HG03457 (cell line): Measurements from ENCODE around the gene KCNG2.

ENCODE experiments used
- ATAC-seq: cut with Tn5 transposase; IDR thresholded peaks from one replicate; pipeline ENCODE4 v1.9.1; 2021; ENCODE audit warnings: moderate number of reproducible peaks; ENCODE audit not compliant: unreplicated experiment

KCNG2 gene

DNA sequence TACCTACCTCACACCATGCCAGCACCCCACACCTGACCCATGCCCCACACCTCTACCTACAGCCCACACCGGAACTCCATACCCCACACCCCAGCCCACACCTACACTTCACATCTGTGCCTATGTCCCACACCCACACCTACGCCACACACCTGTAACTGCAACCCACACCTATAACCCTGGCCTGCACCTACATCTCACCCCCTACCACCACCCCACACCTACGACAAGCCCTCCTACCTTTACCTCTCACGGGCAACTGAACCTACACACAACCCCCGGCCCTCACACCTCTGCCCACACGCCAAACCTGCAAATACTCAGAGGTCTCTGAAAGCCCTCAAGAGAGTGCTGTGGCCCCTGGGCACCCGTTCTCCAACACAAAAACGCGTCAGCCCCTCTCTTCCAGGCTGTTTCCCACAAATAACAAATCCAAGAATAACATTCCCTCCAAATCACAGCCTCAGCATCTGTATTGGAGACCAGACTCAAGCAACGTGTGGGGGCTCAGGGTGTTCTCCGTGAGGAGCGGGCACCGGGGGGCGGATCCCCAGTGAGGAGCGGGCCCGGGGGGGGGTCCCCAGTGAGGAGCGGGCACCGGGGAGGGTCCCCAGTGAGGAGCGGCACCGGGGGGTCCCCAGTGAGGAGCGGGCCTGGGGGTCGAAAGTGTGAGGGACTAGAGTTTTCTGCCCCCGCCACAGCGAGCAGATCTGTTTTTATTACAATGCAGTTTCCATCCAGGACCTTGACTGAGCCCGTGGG, 120.3 kb downstream of the KCNG2 start:
- no peak for ATAC-seq

DNA sequence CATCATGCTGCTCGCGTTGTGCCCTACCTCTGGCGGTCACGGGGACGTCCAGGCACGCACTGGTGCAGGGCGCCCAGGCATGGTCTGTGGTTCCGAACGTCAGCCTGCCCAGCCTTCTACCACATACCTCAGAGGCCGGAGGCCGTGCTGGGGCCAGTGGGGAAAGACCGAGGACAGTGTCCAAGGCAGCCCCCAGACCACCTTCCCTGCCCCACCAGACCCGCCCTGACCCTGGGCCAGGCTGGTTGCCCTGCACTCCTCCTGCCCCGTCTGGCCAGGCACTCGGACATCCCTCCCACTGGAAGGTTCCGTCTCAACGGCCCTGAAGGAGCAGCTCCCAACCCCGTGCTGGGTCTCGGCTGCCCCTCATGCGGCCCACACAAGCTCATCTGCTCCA, 120.9 kb downstream of the KCNG2 start:
- ATAC-seq, result no peak

DNA sequence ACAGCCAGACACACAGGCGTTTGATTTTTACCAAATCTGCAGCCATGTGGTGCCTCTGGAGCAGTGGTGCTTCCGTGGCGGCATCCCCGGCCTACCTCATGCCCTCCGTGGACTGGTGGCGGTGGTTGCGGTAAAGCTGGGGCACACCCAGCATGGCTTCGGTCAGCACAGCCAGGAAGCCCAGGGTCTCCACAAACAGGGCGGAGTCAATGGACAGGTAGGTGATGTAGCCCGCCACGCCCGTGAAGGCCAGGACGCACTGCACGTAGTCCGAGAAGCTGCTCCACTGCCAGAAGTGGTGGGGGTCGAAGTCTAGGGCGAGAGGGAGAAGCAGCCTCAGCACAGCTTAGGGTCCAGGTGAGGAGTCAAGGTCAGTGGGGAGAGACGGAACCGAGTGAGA, 121.4 kb downstream of the KCNG2 start:
- no peak for ATAC-seq

DNA sequence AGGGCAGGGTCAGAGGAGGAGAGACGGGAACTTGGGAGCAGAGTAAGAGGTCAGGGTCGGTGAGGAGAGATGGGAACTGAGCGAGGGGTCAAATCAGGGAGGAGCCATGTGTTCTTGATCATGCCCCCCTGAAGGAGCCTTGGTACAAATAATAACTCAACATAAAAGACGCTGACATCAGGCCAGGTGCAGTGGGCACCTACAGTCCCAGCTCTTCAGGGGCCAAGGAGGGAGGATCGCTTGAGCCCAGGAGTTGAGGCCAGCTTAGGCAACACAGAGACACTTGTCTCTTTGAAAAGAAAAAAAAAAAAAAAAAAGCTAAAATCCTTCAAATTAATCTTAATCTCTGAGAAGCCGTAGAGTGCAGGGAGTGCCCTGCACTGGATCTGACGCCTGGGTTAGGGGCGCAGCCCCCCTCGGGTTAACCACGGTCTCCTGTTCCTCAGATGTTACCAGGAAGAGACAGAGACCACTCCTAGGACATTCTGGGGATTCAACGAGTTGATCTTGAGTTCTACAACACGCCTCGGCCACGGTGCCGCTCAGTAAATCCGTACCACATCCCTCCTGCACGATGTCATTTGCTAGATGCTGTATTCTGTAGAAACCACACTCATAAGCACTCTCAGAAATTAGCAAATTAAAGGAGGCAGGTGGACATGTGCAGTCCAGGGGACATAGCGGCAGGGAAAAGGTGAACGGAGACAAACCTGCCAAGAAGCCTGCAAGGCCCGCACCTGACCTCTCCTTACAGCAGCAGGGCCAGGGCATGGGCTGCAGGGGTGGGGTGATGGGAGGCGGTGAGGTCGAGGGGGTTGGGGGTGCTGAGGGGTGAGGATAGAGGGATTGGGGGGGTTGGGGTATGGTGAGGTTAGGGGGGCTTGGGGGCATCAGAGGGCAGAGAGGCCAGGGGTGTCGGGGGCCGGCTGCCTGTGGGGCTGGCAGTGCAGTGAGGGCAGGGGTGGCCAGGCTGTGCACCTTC, 124.5 kb downstream of the KCNG2 start:
- no peak for ATAC-seq

DNA sequence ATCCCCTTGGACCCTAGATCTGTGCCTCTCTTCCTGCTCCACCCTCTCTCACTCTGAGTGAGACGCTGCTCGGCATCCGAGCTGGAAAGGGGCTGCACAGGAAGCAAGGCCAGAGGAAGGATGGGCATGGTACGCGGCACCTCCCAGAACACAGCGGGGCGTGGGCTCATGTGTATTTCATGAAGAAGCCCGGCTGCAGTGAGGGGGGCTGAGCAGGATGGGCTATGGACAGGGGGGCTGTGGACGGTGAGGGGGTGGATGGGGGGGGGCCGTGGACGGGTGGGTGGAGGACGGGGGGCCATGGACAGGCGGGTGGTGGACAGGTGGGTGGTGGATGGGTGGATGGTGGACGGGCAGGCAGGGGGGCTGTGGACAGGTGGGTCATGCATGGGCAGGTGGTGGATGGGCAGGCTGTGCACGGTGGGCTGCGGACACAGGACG, 125.3 kb downstream of the KCNG2 start:
- ATAC-seq, result no peak

DNA sequence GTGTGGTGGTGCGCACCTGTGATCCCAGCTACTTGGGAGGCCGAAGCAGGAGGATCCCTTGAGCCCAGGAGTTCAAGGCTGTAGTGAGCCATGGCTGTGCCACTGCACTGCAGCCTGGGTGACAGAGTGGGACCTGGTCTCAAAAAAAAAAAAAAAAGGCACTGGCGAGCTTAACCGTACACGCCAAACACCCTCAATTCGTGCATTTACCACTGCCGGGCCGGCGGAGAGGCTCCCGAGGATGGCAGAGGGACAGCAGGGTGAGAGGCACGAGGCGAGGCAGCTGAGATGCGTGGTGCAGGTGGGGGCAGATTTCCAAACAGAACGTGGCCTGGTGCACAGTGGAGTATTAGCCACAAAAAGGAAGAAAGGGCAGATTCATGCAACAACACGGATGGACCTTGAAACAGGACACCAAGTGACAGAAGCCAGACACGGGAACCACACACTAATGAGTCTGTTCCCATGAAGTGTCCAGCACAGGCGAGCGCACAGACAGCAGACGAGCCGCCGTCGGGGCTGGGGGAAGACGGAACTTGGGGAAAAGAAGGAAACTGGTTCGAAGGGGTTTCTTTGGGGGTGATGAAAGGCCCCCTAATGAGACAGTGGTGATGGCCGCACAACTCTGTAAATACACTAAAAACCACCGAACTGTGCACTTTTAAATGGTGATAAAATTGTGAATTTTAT, 126.3 kb downstream of the KCNG2 start:
- no peak for ATAC-seq

DNA sequence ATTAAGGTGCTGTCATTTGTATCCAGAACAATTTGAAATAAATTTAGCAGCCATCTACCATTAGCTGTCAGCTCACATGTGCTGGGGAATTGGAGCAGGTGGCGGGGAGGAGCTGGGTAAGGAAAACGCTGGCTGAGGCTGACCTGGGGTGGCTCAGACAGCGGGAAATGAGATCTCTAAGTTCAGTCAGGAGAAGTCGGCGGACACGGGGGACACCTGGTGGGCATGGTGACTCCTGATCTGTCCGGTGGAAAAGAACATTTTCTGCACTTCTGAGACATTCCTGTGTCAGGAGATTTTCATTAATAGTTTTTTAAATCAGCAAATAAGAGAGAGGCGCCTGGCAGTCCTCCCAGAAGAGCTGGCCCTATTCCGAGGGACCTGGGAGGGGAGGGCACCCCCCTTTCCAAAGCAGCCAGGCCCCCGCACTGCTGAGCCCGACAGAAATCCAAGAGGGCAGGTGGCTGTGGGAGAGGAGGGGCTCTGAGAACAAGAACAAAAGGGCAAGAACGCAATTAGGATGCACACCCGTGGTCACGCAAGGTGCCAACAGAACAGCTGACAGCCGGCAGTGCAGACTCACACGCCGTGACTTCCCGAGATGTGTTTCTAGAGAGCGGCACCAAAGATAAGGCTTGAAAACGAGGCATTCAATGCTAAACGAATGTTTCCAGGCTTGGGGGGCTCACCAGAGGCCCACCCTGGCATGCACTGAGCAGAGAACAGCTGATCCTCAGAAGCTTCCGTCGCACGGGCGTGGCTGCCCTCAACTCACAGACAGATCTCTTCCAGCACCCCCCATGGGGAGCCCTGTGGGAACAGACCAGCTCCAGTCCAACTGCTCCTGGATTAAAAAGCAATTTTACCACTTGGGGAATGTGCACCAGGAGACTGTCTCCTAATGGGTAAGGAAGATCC, 127.3 kb downstream of the KCNG2 start:
- no peak for ATAC-seq

DNA sequence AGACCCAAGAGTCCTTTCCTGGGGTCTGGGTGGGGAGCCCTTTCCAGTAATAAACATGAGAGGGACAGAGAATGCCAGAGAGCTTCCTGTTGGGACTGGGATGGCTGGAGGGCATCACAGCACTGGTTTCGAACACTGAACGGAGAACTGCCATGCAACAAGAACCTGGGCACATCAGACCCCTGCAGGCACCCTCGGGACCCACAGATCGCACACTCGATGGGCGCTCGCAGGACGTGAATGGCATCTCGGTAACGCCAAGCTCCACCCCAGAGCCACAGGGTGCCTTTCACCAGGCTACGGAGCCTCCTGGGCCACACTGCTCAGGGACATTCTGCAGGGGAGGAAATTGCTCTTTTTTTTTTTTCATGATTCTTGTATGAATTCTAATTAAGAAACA, 128.6 kb downstream of the KCNG2 start:
- ATAC-seq, result no peak

DNA sequence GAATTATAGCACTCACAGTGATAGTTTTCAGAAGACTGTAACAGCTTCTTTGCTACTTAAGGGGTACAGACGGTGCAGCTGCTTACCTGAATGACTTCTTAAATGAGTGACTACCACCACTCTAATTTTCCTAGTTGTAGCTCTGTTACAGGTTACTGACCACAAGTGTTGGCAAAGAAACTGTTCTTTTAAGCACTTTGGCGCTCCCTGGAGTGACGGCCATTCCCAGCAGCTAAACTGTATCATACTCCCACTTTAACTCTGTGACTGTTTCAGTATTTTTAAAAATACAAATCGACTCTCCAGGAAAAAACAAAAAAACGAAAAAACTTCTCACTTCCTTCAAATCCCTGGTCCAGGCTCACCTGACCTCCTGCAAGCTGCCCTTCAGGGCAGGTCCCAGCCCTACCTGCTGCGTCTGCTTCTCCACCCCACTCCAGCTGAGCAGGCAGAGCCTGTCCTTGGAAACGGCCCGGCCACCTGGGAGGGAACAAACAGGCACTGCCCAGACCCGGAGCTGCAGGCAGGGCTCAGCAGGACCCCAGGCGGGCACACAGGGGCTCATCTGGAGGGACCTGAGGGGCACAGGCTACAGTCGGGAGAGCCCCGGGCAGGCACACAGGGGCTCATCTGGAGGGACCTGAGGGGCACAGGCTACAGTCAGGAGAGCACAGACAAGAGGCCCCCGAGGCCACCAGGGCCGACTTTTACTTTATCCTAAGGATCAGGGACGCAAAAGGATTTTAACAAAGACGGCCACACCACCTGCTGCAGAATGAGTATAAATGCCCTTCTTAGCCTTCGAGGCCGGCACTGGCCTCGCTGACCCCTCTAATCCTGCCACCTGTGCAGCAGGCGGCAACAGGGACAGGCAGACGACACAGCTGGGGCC, 129.2 kb downstream of the KCNG2 start:
- no peak for ATAC-seq

DNA sequence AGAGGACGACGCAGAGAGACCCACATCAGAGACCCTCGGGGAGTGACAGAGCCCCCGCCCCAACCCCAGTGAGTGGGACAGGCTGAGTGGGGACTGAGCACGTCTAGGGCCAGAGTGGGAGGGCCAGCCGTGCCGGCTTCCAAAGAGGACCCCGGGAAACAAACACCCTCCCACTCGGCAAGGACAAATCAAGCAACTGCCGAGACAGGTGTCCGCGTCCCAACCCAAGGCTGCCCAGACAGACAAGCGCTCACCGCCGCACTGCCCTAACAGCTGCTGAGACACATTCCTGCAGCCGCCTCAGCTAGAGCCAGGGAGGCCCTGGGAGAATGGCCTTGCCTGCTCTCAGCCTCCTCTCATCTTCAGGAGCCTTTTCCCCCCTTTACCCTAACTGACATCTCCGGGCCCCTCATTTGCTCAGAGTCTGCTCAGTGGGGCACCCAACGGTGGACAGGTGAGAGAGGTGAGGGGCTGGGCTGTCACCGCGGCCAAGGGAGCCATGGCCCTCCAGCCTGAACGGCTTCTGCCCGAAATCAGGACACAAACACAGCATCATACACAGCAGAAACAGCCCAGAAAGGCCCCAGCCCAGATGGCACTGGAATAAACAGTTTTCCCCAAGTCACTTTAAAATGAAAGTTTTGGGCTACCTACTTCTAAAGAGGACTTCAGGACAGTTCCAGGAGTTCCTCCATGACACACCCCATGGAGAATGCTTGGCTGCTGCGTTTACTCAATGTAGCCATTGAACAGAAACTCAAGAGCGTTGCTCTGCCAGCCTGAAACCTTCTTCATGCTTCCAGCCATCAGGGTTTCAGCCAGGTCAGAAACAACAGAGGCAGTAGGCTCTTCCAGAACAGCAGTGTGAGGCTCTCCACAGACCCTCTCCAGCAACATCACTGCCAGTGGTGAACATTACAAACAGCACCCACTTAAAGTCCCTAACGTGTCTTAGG, 130.1 kb downstream of the KCNG2 start:
- no peak for ATAC-seq

DNA sequence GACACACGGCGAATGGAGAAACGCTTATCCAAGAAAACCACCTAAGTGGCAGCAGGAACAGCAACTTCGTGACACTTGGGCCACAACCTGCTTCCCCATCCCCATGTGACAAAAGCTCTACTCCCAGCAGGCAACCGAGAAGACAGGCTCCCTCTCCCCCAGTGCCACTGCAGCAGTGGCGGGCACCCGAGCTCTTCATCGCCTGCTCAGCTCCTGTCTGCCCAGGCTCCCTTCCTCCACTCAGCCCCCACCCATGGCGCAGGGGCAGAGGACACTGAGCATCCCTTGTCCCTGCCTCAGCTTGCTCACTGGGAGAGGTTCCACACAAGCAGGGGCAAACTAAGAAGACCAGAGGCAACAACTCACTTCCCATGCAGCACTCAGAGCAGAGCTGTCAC, 130.8 kb downstream of the KCNG2 start:
- ATAC-seq, result no peak

DNA sequence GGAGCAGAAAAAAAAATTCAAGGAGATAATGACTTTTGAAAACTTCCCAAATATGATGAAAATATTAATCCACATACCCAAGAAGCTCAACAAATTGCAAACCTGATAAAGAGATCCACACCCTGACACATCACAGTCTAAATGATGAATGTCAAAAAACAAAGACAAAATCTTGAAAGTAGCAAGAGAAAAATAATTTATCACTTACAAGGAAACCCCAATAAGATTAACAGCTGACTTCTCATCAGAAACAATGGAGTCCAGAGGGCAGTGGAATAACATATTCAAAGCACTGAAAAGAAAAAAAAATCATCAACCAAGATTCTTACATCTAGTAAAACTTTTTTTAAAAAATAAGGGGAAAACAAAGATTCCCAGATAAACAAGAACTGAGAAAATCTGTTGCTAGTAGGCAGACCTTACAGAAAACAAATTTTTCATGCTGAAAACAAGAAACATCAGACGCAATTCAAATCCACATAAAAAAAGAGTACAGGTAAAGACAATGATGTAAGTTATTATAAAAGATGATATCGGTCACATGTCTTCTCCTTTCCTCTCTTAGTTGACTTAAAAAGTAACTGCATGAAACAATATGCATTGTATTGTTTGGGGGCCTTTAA, 132.4 kb downstream of the KCNG2 start:
- ATAC-seq, result no peak

DNA sequence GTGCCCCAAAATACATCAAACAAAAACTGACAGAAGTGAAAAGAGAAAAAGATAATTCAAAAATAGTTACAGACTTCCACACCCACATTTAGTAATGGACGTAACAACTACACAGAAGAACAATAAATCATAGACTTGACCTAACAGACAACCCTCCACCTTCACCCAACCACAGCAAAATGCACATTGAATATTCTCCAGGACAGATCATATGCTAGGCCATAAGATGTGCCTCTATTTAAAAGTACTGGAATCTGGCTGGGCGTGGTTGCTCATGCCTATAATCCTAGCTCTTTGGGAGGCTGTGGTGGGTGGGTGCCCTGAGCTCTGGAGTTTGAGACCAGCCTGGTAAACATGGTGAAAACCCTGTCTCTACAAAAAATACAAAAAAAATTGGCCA, 133.7 kb downstream of the KCNG2 start:
- no peak for ATAC-seq

DNA sequence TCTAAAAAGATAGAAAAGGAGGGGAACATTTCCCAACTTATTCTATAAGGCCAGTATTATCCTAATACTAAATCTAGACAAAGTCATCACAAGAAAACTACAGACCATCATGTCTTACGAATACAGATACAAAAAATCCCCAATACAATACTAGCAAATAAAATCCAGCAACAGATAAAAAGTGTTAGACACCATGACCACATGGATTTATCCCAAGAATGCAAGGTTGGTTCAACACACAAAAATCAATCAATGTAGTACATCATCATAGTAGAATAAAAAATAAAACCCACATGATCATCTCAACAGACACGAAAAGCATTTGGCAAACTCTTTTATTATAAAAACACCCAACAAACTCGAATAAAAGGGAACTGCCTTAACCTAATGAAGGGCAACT, 135.2 kb downstream of the KCNG2 start:
- ATAC-seq, result no peak

DNA sequence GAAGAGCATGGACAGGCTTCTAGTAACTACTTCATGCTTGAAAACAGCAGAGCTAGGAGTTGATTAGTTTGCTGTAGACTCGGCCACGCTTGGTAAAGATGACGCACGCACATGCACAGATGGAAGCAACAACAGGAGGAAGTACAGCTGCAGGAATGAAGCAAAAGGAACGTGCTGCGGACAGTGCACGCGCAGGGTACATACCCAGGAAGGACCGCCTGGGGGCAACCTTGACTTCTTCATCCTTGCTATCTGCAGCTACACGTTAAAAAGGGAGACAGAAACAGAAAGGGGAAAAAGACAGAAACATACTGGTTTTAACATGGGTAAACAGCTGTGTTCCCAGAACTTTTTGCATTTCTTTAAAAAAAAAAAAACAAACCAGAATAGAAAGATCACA, 136.0 kb downstream of the KCNG2 start:
- no peak for ATAC-seq

DNA sequence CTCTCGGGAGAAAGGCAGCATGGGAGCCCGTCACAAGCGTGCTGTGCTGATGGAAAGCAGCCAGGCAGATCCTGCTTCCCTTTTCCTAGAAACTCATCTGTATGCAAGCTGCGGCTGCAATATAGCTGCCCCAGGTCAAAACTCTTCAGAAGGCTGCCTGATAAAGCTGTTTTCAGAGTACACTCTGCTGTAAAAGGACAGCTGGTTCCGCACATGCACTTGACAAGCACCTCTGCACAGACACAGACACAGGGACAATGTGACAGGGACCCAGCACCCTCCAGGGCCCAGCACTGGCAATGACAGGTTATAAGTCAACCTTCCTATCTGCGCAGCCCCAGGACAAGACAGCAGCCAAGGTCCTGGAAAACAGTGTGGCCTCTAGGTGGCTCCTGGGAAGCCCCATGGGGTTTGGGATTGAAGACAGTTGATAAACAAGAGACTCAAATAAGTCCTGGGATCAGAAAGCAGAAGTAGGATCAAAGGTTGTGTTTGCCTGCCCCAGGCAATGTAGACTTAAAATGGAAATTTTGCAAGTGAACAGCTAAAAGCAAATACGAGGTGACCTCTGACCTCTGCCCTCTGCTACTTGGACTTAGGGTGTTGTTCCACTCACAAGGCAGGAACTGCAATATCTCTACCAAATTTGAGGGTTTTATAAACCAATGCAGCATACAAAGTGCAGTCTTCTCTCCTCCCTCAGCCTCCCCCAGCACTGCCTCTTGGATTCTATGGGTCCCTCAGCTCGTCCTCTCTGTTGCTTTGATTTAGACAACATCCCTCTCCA, 136.8 kb downstream of the KCNG2 start:
- no peak for ATAC-seq

DNA sequence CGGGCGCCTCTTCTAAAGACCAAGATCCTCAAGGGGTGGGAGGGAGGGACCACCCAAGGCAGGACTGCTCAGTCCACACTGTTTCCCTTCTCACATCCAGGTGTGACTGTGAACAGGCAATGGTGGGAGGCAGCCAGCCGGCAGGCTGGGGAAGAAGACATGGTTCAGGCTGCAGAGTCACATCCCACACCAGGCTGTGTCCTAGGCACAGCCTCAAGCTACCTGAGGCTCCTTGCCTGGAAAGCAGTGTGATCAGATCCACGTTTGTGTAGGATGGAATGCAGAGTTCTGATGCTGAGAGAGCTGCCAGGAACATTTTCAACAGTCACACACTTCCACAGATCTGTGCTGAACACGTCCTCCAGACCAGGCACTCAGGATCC, 137.4 kb downstream of the KCNG2 start:
- no peak for ATAC-seq
